ENCODE measurements around the gene SMIM24. TPM values are rescaled to one million over a fixed set of nuclear protein-coding genes. Genes with fewer than 3 reads are reported as not detected.
A peak's percentile ranks its signal among the peaks of the same experiment; 100 is the strongest.

SMIM24 gene
- total and polyA plus RNA-seq, 9 of the 15 experiments (the other 6 are each of a cell fraction or from before 2014, with no cell fraction given): 0.45 to 12.3 (median 1.4) TPM; not detected in 1

DNA sequence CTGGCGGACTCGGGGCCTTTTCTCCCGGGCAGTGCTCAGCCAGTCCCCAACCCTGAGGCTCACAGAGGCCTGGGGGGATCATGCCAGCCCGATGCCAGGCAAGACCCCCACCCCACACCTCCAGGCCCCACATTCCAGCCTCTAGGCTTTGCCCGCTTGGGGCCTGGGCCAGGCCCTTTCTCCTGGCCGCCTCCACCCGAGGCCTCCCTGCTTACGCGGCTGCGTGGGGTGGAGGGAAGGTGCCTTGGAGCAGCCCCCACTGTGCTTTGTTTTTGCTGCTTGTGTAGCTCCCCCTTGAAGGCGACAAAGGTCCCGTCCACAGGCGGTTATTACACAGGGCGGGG is 38.4 kb downstream of the SMIM24 start (continued):
- no peak for TF ChIP-seq EGR1 (conservative IDR thresholded peaks at IDR 0.05)
- peak; percentile 85 for TF ChIP-seq ZBTB33 (CRISPR knock-in tag; IDR thresholded peaks at IDR 0.05)
- no peak for TF ChIP-seq NR3C1 (CRISPR knock-in tag; IDR thresholded peaks at IDR 0.05)
- no peak for TF ChIP-seq CCNT2 (IDR thresholded peaks at IDR 0.05; ENCODE audit: borderline replicate concordance, extremely low read depth, insufficient read length, low read depth, low read length)
- peak; percentile 83 for TF ChIP-seq RBM22 (IDR thresholded peaks at IDR 0.05; ENCODE audit: low read depth, low read length, poor library complexity, severe bottlenecking)

DNA sequence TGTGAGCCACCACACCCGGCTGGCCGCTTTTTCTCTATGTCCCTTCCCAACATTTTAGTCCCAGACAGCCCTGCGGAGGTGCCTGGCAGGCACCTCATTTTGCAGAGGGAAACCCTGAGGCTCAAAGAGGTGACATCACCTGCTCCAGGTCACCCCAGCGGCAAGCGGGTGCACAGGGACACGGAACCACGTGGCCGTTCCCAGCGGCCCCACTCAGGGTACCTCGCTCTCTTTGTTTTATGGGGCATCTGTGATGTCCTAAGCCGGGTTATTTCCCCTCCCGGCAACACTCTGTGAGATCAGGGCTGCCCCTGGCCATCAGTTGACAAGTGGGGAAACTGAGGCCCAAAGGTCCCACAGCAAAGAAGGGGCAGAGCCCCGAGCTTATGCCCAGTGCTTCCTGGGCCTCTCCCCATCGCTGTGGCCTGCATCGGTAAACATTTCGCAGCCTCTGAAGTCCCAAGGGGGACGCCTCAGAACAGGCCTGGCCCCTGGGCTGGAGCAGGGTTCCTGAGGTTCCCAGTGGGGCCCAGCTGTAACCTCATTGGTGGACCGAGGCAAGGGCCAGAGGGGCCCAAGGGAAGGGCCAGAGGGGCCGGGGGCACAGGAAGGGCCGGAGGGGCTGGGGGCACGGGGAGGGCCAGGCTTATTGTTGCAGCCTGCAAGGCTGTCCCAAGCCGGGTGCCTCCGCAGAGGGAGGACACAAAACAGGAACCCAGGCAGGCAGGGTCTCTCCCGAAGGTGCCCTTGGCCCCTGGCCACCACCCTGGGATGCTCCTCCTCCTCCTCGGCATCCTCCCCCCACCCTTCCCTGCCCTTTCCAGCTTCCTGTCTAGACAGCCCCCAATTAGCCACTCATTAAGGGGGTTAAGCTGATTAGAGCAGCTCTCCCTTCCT is 39.0 kb downstream of the SMIM24 start:
- Histone ChIP-seq H3K4me2 (ENCODE audit: insufficient read depth, low read length) (no peak overlapping the region), H2AFZ (ENCODE audit: low read depth, low read length) (no peak overlapping the region), H3K79me2 (ENCODE audit: control insufficient read depth, insufficient read depth, low read length) (peaks cover 36% of the 10 kb centered on the region), H3K9ac (ENCODE audit: insufficient read depth in 1 of 2, low read depth in 2 of 2, low read length in 2 of 2) (peak overlapping the region in 1 of 2 experiments; percentile 45; a peak in 1 of 4 replicates), H3K9me1 (ENCODE audit: control insufficient read depth, insufficient read depth, low read length) (no peaks in the 10 kb centered on the region), H3K4me3 (no peak overlapping the region), H3K9me3 (replicated peaks; ENCODE audit: control insufficient read depth, insufficient read depth, low read depth, low read length) (no peaks in the 10 kb centered on the region), H3K27me3 (ENCODE audit: control insufficient read depth in 2 of 2, insufficient read depth in 2 of 2, low read length in 2 of 2) (no peaks in the 10 kb centered on the region), H3K27ac (ENCODE audit: extremely low read depth, low read depth, low read length) (no peak overlapping the region), H3K4me1 (replicated peaks in 1 of 2; ENCODE audit: control insufficient read depth in 2 of 2, insufficient read depth in 2 of 2, low read length in 2 of 2) (peaks cover 0 to 18% of the 10 kb centered on the region in 2 experiments; a peak in 2 of 5 replicates), H4K20me1 (replicated peaks; ENCODE audit: control insufficient read depth, insufficient read depth, low read length) (peaks cover 5% of the 10 kb centered on the region), H3K36me3 (ENCODE audit: control insufficient read depth, insufficient read depth, low read length) (peaks cover 87% of the 10 kb centered on the region)
- no TSS peak for BruUV-seq (replicated peaks)
- TF ChIP-seq POLR2G (IDR thresholded peaks at IDR 0.05; ENCODE audit: low read depth, low read length) (peak; percentile 37; the same call in 1 of the 2 replicates), ZNF766 (CRISPR knock-in tag; conservative IDR thresholded peaks at IDR 0.05) (no peak)
- no peak for ATAC-seq
- no peak for FAIRE-seq
- in situ Hi-C loops (cut with MboI) (no loop called here), intact Hi-C loops (cut with micrococcal nuclease) (no loop called here)
- ChIA-PET POLR2A (interaction anchor here (0.9 kb wide), 1 partner anchor 65 kb away, joined by 3 read pairs; no protein-coding TSS in a partner anchor), CTCF (ENCODE audit: low intra/inter-chr PET ratio) (interaction anchor here (1.0 kb wide), 1 partner anchor 114 kb away, joined by 4 read pairs; no protein-coding TSS in a partner anchor)
- no peak for DNase-seq (ENCODE audit: extremely low read depth in 1 of 4, low spot score in 3 of 4)
- WGBS (ENCODE audit: insufficient coverage, low coverage, missing lambda C conversion rate): 95% methylated on average over 13 of the region's 25 CpGs
